Right lobe of liver (tissue), 4 donors: ENCODE results near the gene TMED3.

Source experiments
- CTCF ChIP-seq, 4 donors: fragments of 200-600 bp in 3 of 4; fragments of 450-650 bp in 1 of 4; IDR thresholded peaks; one replicate each; pipeline versions ENCODE4 v1.5.1 to v1.8.0; 2016 to 2022; ENCODE audit warnings: antibody characterized with exemption in 4 of 4, mild to moderate bottlenecking in 2 of 4
- POLR2A ChIP-seq: fragments of 450-650 bp; IDR thresholded peaks from one replicate; pipeline ENCODE4 v1.6.1; 2017; ENCODE audit warnings: antibody characterized with exemption, mild to moderate bottlenecking
- donor health status: DM: no; HTN: no; CAD: no.
- donor health status: DM: no; HTN: no; CAD: no.
- donor health status: DM: no; HTN: yes; CAD: no.

GRCh38 chr15:79265987-79266579 is 44.8 kb upstream of the TMED3 start:
- no peak for TF ChIP-seq CTCF (IDR thresholded peaks at IDR 0.05)
- no peak for TF ChIP-seq POLR2A
